ENCODE results near the gene TOX3. TPM values are rescaled to one million over a fixed set of nuclear protein-coding genes. Genes with fewer than 3 reads are reported as not detected.

The TOX3 gene
- polyA plus RNA-seq, 1 donor = 1.4 TPM

GRCh38 chr16:52398491-52398960 is 148.4 kb downstream of the TOX3 start:
- DNase-seq (ENCODE audit: low read depth) = no peak

DNA sequence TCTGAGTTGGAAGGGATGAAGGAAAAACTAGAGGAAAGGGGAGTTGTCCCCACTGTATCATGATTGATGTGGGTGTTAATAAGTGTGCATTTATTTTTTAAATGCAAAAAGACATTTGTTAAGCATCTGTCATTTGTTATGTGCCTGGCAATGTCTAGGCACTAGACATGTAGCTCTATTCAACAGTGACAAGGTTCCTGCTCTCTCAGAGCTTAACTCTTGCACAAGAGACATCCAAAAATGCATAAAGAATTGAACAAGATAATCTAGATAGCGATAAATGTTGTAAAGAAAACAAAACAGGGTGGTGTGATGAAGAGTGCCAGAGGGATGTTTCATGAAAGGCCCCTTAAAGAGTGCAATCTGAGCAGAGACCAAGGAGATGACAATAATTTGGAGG is 148.9 kb downstream of the TOX3 start:
- no peak for DNase-seq (ENCODE audit: low read depth)

DNA sequence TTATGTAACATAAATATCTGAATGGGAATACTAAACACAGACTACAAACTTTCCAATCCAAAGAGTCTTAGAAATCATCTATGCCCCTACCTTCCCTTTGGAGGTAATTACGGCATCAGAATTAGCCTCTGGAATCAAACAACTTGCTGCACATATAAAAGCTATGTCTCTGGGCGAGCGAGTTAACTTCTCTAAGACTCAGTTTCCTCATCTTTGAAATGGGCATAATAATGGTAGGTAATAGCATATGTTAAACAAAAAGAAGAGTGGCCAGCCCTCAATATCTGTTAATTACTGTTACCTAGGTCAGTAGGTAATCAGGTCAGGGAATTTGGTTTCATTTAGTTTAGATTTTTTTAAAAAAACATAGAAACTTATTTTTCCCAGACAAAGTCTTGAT is 153.5 kb downstream of the TOX3 start:
- DNase-seq (ENCODE audit: low read depth) = no peak

- no peak for DNase-seq (ENCODE audit: low read depth)
Measured at GRCh38 chr16:52389045-52389444, 157.9 kb downstream of the TOX3 start.

Measured in forelimb muscle (tissue), 1 donor.